Measurements from ENCODE around the gene TAOK3. TPM values are rescaled to one million over a fixed set of nuclear protein-coding genes. Genes with fewer than 3 reads are reported as not detected.
"Not testable (repeated sequence)": the region's sequence is repeated elsewhere in the genome, so short reads cannot be mapped to it uniquely, and the experiment has no call there.

Gene TAOK3
- total RNA-seq, 1 experiment from 2014 or later, result 11.6 TPM

GRCh38 chr12:118308006-118308405, 64.7 kb downstream of the TAOK3 start:
- Histone ChIP-seq H3K4me3 (peak overlapping the region; percentile 20), H3K27ac (peak overlapping the region; percentile 38; the same call in 1 of the 2 replicates)
- H3K4me1 ChIP-seq; H3K36me3 ChIP-seq; H3K27me3 ChIP-seq; H3K9me3 ChIP-seq (replicated peaks): not testable (repeated sequence)
- peak; percentile 59 to 69 for DNase-seq

GRCh38 chr12:118307069-118307954, 65.4 kb downstream of the TAOK3 start:
- peaks cover 3% of the 10 kb centered on the region; the same call in 1 of the 2 replicates for H3K4me1 ChIP-seq
- peak overlapping the region; percentile 38 for H3K27ac ChIP-seq
- peak; percentile 4 to 50 for DNase-seq
- peak overlapping the region; percentile 20 for H3K4me3 ChIP-seq
- H3K27me3 ChIP-seq, result no peaks in the 10 kb centered on the region
- H3K36me3 ChIP-seq, result no peaks in the 10 kb centered on the region
- H3K9me3 ChIP-seq (replicated peaks), result no peaks in the 10 kb centered on the region

- H3K4me3 ChIP-seq, result no peak overlapping the region
- H3K9me3 ChIP-seq (replicated peaks), result no peaks in the 10 kb centered on the region
- H3K27me3 ChIP-seq, result no peaks in the 10 kb centered on the region
- no peak for DNase-seq
- H3K36me3 ChIP-seq, result no peaks in the 10 kb centered on the region
- H3K4me1 ChIP-seq, result peaks cover 3% of the 10 kb centered on the region; the same call in 1 of the 2 replicates
- H3K27ac ChIP-seq, result no peak overlapping the region
Observed at GRCh38 chr12:118304093-118304492, 68.6 kb downstream of the TAOK3 start.

- no peaks in the 10 kb centered on the region for H3K9me3 ChIP-seq (replicated peaks)
- H3K27me3 ChIP-seq, result no peaks in the 10 kb centered on the region
- no peaks in the 10 kb centered on the region for H3K36me3 ChIP-seq
- no peak for DNase-seq
- no peak overlapping the region for H3K4me3 ChIP-seq
- H3K27ac ChIP-seq, result no peak overlapping the region
- no peaks in the 10 kb centered on the region; the same call in 1 of the 2 replicates for H3K4me1 ChIP-seq
Observed at GRCh38 chr12:118302053-118302452, 70.7 kb downstream of the TAOK3 start.

GRCh38 chr12:118299791-118300460, 72.8 kb downstream of the TAOK3 start:
- Histone ChIP-seq H3K27me3 (no peaks in the 10 kb centered on the region), H3K4me1 (no peaks in the 10 kb centered on the region), H3K36me3 (no peaks in the 10 kb centered on the region), H3K27ac (no peak overlapping the region), H3K9me3 (replicated peaks) (no peaks in the 10 kb centered on the region), H3K4me3 (no peak overlapping the region)
- no peak for DNase-seq

GRCh38 chr12:118297284-118297683, 75.4 kb downstream of the TAOK3 start:
- Histone ChIP-seq H3K36me3 (no peaks in the 10 kb centered on the region), H3K27ac (no peak overlapping the region), H3K27me3 (no peaks in the 10 kb centered on the region), H3K4me3 (no peak overlapping the region), H3K9me3 (replicated peaks) (no peaks in the 10 kb centered on the region), H3K4me1 (no peaks in the 10 kb centered on the region)
- no peak for DNase-seq

GRCh38 chr12:118292836-118293235, 79.9 kb downstream of the TAOK3 start:
- H3K27ac ChIP-seq, result no peak overlapping the region
- no peak for DNase-seq
- no peaks in the 10 kb centered on the region for H3K36me3 ChIP-seq
- H3K4me3 ChIP-seq, result no peak overlapping the region
- H3K9me3 ChIP-seq (replicated peaks), result no peaks in the 10 kb centered on the region
- H3K27me3 ChIP-seq, result no peaks in the 10 kb centered on the region
- H3K4me1 ChIP-seq, result no peaks in the 10 kb centered on the region

- H3K36me3 ChIP-seq, result no peaks in the 10 kb centered on the region
- no peak overlapping the region for H3K4me3 ChIP-seq
- no peak for DNase-seq
- no peaks in the 10 kb centered on the region for H3K9me3 ChIP-seq (replicated peaks)
- H3K27me3 ChIP-seq, result no peaks in the 10 kb centered on the region
- no peaks in the 10 kb centered on the region for H3K4me1 ChIP-seq
- no peak overlapping the region for H3K27ac ChIP-seq
Observed at GRCh38 chr12:118290130-118290529, 82.6 kb downstream of the TAOK3 start.

GRCh38 chr12:118288174-118288573, 84.5 kb downstream of the TAOK3 start:
- Histone ChIP-seq H3K36me3 (no peaks in the 10 kb centered on the region), H3K4me3 (no peak overlapping the region), H3K27me3 (no peaks in the 10 kb centered on the region), H3K9me3 (replicated peaks) (no peaks in the 10 kb centered on the region), H3K27ac (no peak overlapping the region), H3K4me1 (no peaks in the 10 kb centered on the region)
- no peak for DNase-seq

- H3K4me1 ChIP-seq, result no peaks in the 10 kb centered on the region
- DNase-seq, result no peak
- H3K27ac ChIP-seq, result no peak overlapping the region
Observed at GRCh38 chr12:118287728-118288127, 85.0 kb downstream of the TAOK3 start.

GRCh38 chr12:118282767-118283166, 89.9 kb downstream of the TAOK3 start:
- Histone ChIP-seq H3K27me3 (no peaks in the 10 kb centered on the region), H3K36me3 (no peaks in the 10 kb centered on the region), H3K9me3 (replicated peaks) (no peaks in the 10 kb centered on the region), H3K4me3 (no peak overlapping the region), H3K4me1 (no peaks in the 10 kb centered on the region), H3K27ac (no peak overlapping the region)
- DNase-seq, result no peak

More at GRCh38 chr12:118287728-118288127, 85.0 kb downstream of the TAOK3 start:
- H3K27me3 ChIP-seq, result no peaks in the 10 kb centered on the region
- no peak overlapping the region for H3K4me3 ChIP-seq
- no peaks in the 10 kb centered on the region for H3K36me3 ChIP-seq
- H3K9me3 ChIP-seq (replicated peaks), result no peaks in the 10 kb centered on the region

GRCh38 chr12:118278288-118278687, 94.4 kb downstream of the TAOK3 start:
- H3K27ac ChIP-seq; H3K27me3 ChIP-seq; H3K36me3 ChIP-seq; H3K4me3 ChIP-seq; H3K9me3 ChIP-seq (replicated peaks); DNase-seq; H3K4me1 ChIP-seq: not testable (repeated sequence)

- Histone ChIP-seq H3K36me3 (no peaks in the 10 kb centered on the region), H3K9me3 (replicated peaks) (no peaks in the 10 kb centered on the region), H3K4me3 (no peak overlapping the region), H3K27ac (no peak overlapping the region), H3K4me1 (no peaks in the 10 kb centered on the region), H3K27me3 (no peaks in the 10 kb centered on the region)
- DNase-seq, result no peak
Observed at GRCh38 chr12:118274066-118274465, 98.6 kb downstream of the TAOK3 start.

- DNase-seq, result no peak
- Histone ChIP-seq H3K9me3 (replicated peaks) (no peaks in the 10 kb centered on the region), H3K36me3 (no peaks in the 10 kb centered on the region), H3K4me1 (no peaks in the 10 kb centered on the region), H3K4me3 (no peak overlapping the region), H3K27me3 (no peaks in the 10 kb centered on the region), H3K27ac (no peak overlapping the region)
Observed at GRCh38 chr12:118271770-118272417, 100.8 kb downstream of the TAOK3 start.

GRCh38 chr12:118271183-118271582, 101.5 kb downstream of the TAOK3 start:
- no peak for DNase-seq
- H3K36me3 ChIP-seq, result no peaks in the 10 kb centered on the region
- H3K4me1 ChIP-seq, result no peaks in the 10 kb centered on the region
- H3K9me3 ChIP-seq (replicated peaks), result no peaks in the 10 kb centered on the region
- H3K27me3 ChIP-seq, result no peaks in the 10 kb centered on the region
- H3K4me3 ChIP-seq, result no peak overlapping the region
- H3K27ac ChIP-seq, result no peak overlapping the region
